ENCODE data around the gene LRIT2. TPM values are rescaled to one million over a fixed set of nuclear protein-coding genes. Genes with fewer than 3 reads are reported as not detected.

LRIT2 gene, protein sequence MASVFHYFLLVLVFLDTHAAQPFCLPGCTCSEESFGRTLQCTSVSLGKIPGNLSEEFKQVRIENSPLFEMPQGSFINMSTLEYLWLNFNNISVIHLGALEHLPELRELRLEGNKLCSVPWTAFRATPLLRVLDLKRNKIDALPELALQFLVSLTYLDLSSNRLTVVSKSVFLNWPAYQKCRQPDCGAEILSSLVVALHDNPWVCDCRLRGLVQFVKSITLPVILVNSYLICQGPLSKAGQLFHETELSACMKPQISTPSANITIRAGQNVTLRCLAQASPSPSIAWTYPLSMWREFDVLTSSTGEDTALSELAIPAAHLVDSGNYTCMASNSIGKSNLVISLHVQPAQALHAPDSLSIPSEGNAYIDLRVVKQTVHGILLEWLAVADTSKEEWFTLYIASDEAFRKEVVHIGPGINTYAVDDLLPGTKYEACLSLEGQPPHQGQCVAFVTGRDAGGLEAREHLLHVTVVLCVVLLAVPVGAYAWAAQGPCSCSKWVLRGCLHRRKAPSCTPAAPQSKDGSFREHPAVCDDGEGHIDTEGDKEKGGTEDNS
- not detected in 2 replicates for total RNA-seq

GRCh38 chr10:84225427-84226173 is at the start of gene LRIT2:
Gene LRIT2, minus strand, starts transcription at chr10:84225544. Its CDS starts 24 bp downstream, at chr10:84225520.
- no peak for DNase-seq

DNA sequence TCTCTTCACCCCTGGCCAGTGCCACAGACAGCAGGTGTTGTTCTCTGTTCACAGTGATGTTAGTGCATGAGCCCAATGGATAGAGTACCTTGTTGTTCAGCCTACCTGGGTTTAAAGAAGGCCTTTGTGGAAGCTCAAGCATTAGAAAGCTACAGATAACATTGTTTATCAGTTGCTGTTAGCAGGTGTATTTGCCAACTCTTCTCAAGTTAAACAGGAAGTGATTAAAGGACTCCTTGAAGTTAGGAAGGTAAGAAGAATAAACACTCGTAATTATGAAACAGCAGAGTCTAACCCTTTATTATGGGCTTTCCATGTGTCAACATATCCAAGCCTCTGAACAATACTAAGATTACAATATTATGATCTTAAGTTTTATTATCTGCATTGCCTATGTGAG is 45.4 kb upstream of the LRIT2 start:
- Mint-ChIP-seq H3K27me3 (peaks cover 22% of the 10 kb centered on the region), H3K4me1 (no peaks in the 10 kb centered on the region), H3K36me3 (ENCODE audit: low read depth) (no peaks in the 10 kb centered on the region), H3K9me3 (no peaks in the 10 kb centered on the region), H3K27ac (no peak overlapping the region), H3K4me3 (no peak overlapping the region)
- ATAC-seq (ENCODE audit: low read depth): no peak
- ChIA-PET CTCF (interaction anchor here (11.6 kb wide), 1 partner anchor 268 kb away, joined by 207 read pairs; no protein-coding TSS in a partner anchor), POLR2A (no interaction called here)
- intact Hi-C loops (cut with micrococcal nuclease): no loop called here
- TF ChIP-seq CTCF (IDR thresholded peaks at IDR 0.05): no peak
- DNase-seq: no peak

More at GRCh38 chr10:84225427-84226173, at the start of gene LRIT2:
- no peak within 1 kb of the TSS for H3K27ac Mint-ChIP-seq
- no peak within 1 kb of the TSS for H3K4me3 Mint-ChIP-seq
- POLR2A ChIA-PET: no interaction called here
- H3K27me3 Mint-ChIP-seq: peaks cover 20% of the 10 kb centered on the region
- H3K9me3 Mint-ChIP-seq: peaks cover 4% of the 10 kb centered on the region
- H3K4me1 Mint-ChIP-seq: no peaks in the 10 kb centered on the region
- ATAC-seq (ENCODE audit: low read depth): no peak
- no peaks in the 10 kb centered on the region for H3K36me3 Mint-ChIP-seq (ENCODE audit: low read depth)
- CTCF ChIA-PET: interaction anchor here (1.0 kb wide), 1 partner anchor 354 kb away, joined by 4 read pairs; no protein-coding TSS in a partner anchor
- no peak for TF ChIP-seq CTCF (IDR thresholded peaks at IDR 0.05)
- intact Hi-C loops (cut with micrococcal nuclease): no loop called here

DNA sequence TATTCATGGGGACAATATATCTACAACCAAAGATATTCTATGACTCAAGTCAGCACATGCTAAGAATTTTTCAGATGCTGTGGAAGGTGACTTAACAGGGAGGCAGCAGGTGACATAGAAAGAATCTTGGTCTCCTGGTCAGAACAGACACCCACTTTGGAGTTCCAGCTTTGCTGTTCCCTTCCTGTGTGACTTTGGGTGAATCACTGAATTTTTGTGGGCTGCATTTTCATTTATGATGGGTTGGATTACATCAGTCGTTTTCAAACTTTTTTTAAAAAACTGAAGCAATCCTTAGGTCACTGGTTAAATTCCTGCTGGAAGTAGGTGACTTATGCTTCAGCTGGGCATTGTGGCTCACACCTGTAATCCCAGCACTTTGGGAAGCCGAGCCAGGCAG is 44.4 kb upstream of the LRIT2 start:
- intact Hi-C loops (cut with micrococcal nuclease): no loop called here
- POLR2A ChIA-PET: no interaction called here
- Mint-ChIP-seq H3K27ac (no peak overlapping the region), H3K27me3 (peaks cover 20% of the 10 kb centered on the region), H3K36me3 (ENCODE audit: low read depth) (no peaks in the 10 kb centered on the region), H3K4me3 (no peak overlapping the region), H3K4me1 (no peaks in the 10 kb centered on the region), H3K9me3 (no peaks in the 10 kb centered on the region)
- CTCF ChIA-PET: interaction anchor here (11.6 kb wide), 1 partner anchor 269 kb away, joined by 207 read pairs; no protein-coding TSS in a partner anchor
- ATAC-seq (ENCODE audit: low read depth) (no peak), DNase-seq (no peak)
- TF ChIP-seq CTCF (IDR thresholded peaks at IDR 0.05): no peak

GRCh38 chr10:84269162-84269561 is 43.8 kb upstream of the LRIT2 start:
- H3K27ac Mint-ChIP-seq: no peak overlapping the region
- H3K4me3 Mint-ChIP-seq: no peak overlapping the region
- intact Hi-C loops (cut with micrococcal nuclease): no loop called here
- no peaks in the 10 kb centered on the region for H3K4me1 Mint-ChIP-seq
- TF ChIP-seq CTCF (IDR thresholded peaks at IDR 0.05): no peak
- no peaks in the 10 kb centered on the region for H3K36me3 Mint-ChIP-seq (ENCODE audit: low read depth)
- no peak for DNase-seq
- CTCF ChIA-PET: interaction anchor here (11.6 kb wide), 1 partner anchor 269 kb away, joined by 207 read pairs; no protein-coding TSS in a partner anchor
- POLR2A ChIA-PET: no interaction called here
- peaks cover 22% of the 10 kb centered on the region for H3K27me3 Mint-ChIP-seq
- no peaks in the 10 kb centered on the region for H3K9me3 Mint-ChIP-seq
- no peak for ATAC-seq (ENCODE audit: low read depth)
